WTC11 (cell line): ENCODE data around the gene FBXW9. TPM values are rescaled to one million over a fixed set of nuclear protein-coding genes. Genes with fewer than 3 reads are reported as not detected.

Experiments used
- ATAC-seq: fragments of 200-7000 bp; cut with Tn5 transposase; 2 replicates; pipeline ENCODE4 v1.10.0; 2021; ENCODE audit warnings: mild to moderate bottlenecking, moderate library complexity
- CTCF ChIA-PET: fragments of 300-600 bp; sonication (Branson Sonifier 250); formaldehyde crosslinking; loops from one replicate; lab custom pipeline; 2021; ENCODE audit warnings: antibody characterized with exemption; lab: Charles Lee
- POLR2A ChIA-PET: fragments of 350-600 bp; sonication (Branson Sonifier 250); formaldehyde crosslinking; loops from one replicate; lab custom pipeline; 2021; ENCODE audit warnings: antibody characterized with exemption; lab: Charles Lee
- DNase-seq: peaks from one replicate; pipeline ENCODE4 v3.0.0; 2021; ENCODE audit warnings: low spot score
- H3K27ac Mint-ChIP-seq: 2 replicates; pipeline ENCODE4 v1.8.0; 2021; ENCODE audit warnings: mixed read lengths
- H3K27me3 Mint-ChIP-seq: 2 replicates; pipeline ENCODE4 v1.8.0; 2021; ENCODE audit warnings: low read depth, mild to moderate bottlenecking, moderate library complexity, mixed read lengths
- H3K36me3 Mint-ChIP-seq: 2 replicates; pipeline ENCODE4 v1.8.0; 2021; ENCODE audit warnings: mixed read lengths
- H3K4me1 Mint-ChIP-seq: 2 replicates; pipeline ENCODE4 v1.8.0; 2022; ENCODE audit warnings: mixed read lengths
- H3K4me3 Mint-ChIP-seq: 2 replicates; pipeline ENCODE4 v1.8.0; 2021; ENCODE audit warnings: mild to moderate bottlenecking, moderate library complexity, mixed read lengths
- H3K9me3 Mint-ChIP-seq: 2 replicates; pipeline ENCODE4 v1.8.0; 2021; ENCODE audit warnings: mixed read lengths
- CBFB ChIP-seq: sonication (generic); formaldehyde crosslinking; IDR thresholded peaks from 2 replicates; pipeline ENCODE4 v1.8.1; 2022; ENCODE audit warnings: mild to moderate bottlenecking, low read depth, missing genetic modification reagents
- CDX4 ChIP-seq: fragments of 250-450 bp; sonication (Bioruptor Pico); IDR thresholded peaks from 2 replicates; pipeline ENCODE4 v1.9.0; 2021; ENCODE audit warnings: moderate library complexity, mild to moderate bottlenecking, inconsistent platforms, borderline replicate concordance
- E2F5 ChIP-seq: sonication (generic); formaldehyde crosslinking; IDR thresholded peaks from 2 replicates; pipeline ENCODE4 v1.8.1; 2022; ENCODE audit warnings: mild to moderate bottlenecking, moderate library complexity, missing genetic modification reagents
- ELF4 ChIP-seq: sonication (generic); formaldehyde crosslinking; IDR thresholded peaks from 2 replicates; pipeline ENCODE4 v1.8.1; 2022; ENCODE audit warnings: low read depth, mild to moderate bottlenecking, moderate library complexity, missing genetic modification reagents
- ESRRA ChIP-seq: sonication (generic); formaldehyde crosslinking; IDR thresholded peaks from 2 replicates; pipeline ENCODE4 v1.8.1; 2022; ENCODE audit warnings: mild to moderate bottlenecking, missing genetic modification reagents, borderline replicate concordance
- FOXP1 ChIP-seq: sonication (generic); formaldehyde crosslinking; IDR thresholded peaks from 2 replicates; pipeline ENCODE4 v1.8.0; 2022; ENCODE audit warnings: missing genetic modification reagents, mild to moderate bottlenecking, moderate library complexity, borderline replicate concordance
- GABPB1 ChIP-seq: sonication (generic); formaldehyde crosslinking; IDR thresholded peaks from 2 replicates; pipeline ENCODE4 v1.8.1; 2023; ENCODE audit warnings: mild to moderate bottlenecking, missing genetic modification reagents
- MXD4 ChIP-seq: fragments of 250-450 bp; sonication (Bioruptor Pico); IDR thresholded peaks from 2 replicates; pipeline ENCODE4 v1.8.0; 2021; ENCODE audit warnings: mild to moderate bottlenecking, moderate library complexity, borderline replicate concordance
- NFATC4 ChIP-seq: fragments of 250-450 bp; sonication (Bioruptor Pico); IDR thresholded peaks from 2 replicates; pipeline ENCODE4 v1.9.0; 2021; ENCODE audit warnings: mild to moderate bottlenecking
- OVOL2 ChIP-seq: fragments of 250-450 bp; sonication (Bioruptor Pico); IDR thresholded peaks from 2 replicates; pipeline ENCODE4 v1.9.0; 2021; ENCODE audit warnings: mild to moderate bottlenecking, borderline replicate concordance
- SMAD3 ChIP-seq: sonication (generic); formaldehyde crosslinking; IDR thresholded peaks from 2 replicates; pipeline ENCODE4 v1.8.0; 2022; ENCODE audit warnings: missing genetic modification reagents, mild to moderate bottlenecking, borderline replicate concordance
- SOX15 ChIP-seq: fragments of 250-450 bp; sonication (Bioruptor Pico); IDR thresholded peaks from 2 replicates; pipeline ENCODE4 v1.9.0; 2021; ENCODE audit warnings: mild to moderate bottlenecking
- SP1 ChIP-seq: sonication (generic); formaldehyde crosslinking; conservative IDR thresholded peaks from 2 replicates; pipeline ENCODE4 v1.8.1; 2022; ENCODE audit warnings: missing genetic modification reagents
- ZMAT4 ChIP-seq: fragments of 250-450 bp; sonication (Bioruptor Pico); IDR thresholded peaks from 2 replicates; pipeline ENCODE4 v1.9.0; 2021; ENCODE audit warnings: mild to moderate bottlenecking
- ZNF138 ChIP-seq: sonication (generic); formaldehyde crosslinking; conservative IDR thresholded peaks from 2 replicates; pipeline ENCODE4 v1.8.1; 2022; ENCODE audit warnings: mild to moderate bottlenecking, moderate library complexity, missing genetic modification reagents
- ZNF281 ChIP-seq: sonication (generic); formaldehyde crosslinking; IDR thresholded peaks from 2 replicates; pipeline ENCODE4 v1.8.0; 2023; ENCODE audit warnings: mild to moderate bottlenecking, missing genetic modification reagents
- ZNF317 ChIP-seq: sonication (generic); formaldehyde crosslinking; IDR thresholded peaks from 2 replicates; pipeline ENCODE4 v1.8.1; 2023; ENCODE audit warnings: low read depth, mild to moderate bottlenecking, moderate library complexity, missing genetic modification reagents, borderline replicate concordance
- ZNF396 ChIP-seq: fragments of 250-450 bp; sonication (Bioruptor Pico); IDR thresholded peaks from 2 replicates; pipeline ENCODE4 v1.8.0; 2021; ENCODE audit warnings: mild to moderate bottlenecking, moderate library complexity, borderline replicate concordance
- total RNA-seq: library from RNA; stranded (reverse); gene quantifications from 3 replicates; pipeline ENCODE4 v1.2.3, GENCODE V29; 2021
- TF ChIP-seq, protein P1 (sequence below): fragments of 250-450 bp; sonication (Bioruptor Pico); IDR thresholded peaks from 2 replicates; pipeline ENCODE4 v1.9.0; 2021; ENCODE audit warnings: mild to moderate bottlenecking, borderline replicate concordance
- TF ChIP-seq, protein P2 (sequence below): sonication (generic); formaldehyde crosslinking; IDR thresholded peaks from 2 replicates; pipeline ENCODE4 v1.8.1; 2023; ENCODE audit warnings: mild to moderate bottlenecking, missing genetic modification reagents, borderline replicate concordance

The FBXW9 gene
- total RNA-seq, 1 experiment from 2014 or later = 15.2 TPM

DNA sequence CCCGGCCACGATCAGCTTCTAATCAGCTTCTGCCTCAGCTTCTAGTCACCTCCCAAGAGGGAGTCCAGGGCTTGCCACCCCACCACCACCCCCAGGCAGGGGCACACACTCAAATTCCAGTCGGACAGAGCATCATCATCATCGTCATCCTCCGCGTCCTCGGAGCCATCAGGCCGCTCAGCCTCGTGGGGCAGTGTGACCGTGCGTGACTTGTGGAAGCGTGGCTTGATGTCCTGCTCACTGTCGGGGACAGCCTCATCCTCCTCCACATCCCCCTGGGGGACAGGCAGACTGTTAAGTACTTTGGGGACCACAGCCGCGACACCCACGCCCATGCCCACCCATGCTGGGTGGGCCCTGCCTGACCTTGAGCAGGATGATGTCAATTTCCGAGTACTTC, 14.8 kb upstream of the FBXW9 start:
- POLR2A ChIA-PET = no interaction called here
- no peaks in the 10 kb centered on the region for H3K9me3 Mint-ChIP-seq
- TF ChIP-seq CBFB (CRISPR knock-in tag) (no peak), FOXP1 (0 out of 2 replicates have a peak, but pooled peaks have one; percentile 8)

DNA sequence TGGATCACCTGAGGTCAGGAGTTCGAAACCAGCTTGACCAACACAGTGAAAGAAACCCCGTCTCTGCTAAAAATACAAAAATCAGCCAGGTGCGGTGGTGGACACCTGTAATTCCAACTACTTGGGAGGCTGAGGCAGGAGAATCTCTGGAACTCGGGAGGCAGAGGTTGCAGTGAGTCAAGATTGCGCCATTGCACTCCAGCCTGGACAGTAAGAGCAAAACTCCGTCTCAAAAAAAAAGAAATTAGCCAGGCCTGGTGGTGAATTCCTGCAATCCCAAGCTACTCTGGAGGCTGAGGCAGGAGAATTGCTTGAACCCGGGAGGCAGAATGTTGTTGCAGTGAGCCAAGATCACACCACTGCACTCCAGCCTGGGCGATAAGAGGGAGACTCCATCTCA, 12.2 kb upstream of the FBXW9 start:
- H3K36me3 Mint-ChIP-seq = peaks cover 68% of the 10 kb centered on the region
- TF ChIP-seq ELF4 (CRISPR knock-in tag) (no peak), ZNF396 (CRISPR knock-in tag) (no peak), OVOL2 (CRISPR knock-in tag) (no peak), NFATC4 (CRISPR knock-in tag) (no peak)
- TF ChIP-seq, protein P1, sequence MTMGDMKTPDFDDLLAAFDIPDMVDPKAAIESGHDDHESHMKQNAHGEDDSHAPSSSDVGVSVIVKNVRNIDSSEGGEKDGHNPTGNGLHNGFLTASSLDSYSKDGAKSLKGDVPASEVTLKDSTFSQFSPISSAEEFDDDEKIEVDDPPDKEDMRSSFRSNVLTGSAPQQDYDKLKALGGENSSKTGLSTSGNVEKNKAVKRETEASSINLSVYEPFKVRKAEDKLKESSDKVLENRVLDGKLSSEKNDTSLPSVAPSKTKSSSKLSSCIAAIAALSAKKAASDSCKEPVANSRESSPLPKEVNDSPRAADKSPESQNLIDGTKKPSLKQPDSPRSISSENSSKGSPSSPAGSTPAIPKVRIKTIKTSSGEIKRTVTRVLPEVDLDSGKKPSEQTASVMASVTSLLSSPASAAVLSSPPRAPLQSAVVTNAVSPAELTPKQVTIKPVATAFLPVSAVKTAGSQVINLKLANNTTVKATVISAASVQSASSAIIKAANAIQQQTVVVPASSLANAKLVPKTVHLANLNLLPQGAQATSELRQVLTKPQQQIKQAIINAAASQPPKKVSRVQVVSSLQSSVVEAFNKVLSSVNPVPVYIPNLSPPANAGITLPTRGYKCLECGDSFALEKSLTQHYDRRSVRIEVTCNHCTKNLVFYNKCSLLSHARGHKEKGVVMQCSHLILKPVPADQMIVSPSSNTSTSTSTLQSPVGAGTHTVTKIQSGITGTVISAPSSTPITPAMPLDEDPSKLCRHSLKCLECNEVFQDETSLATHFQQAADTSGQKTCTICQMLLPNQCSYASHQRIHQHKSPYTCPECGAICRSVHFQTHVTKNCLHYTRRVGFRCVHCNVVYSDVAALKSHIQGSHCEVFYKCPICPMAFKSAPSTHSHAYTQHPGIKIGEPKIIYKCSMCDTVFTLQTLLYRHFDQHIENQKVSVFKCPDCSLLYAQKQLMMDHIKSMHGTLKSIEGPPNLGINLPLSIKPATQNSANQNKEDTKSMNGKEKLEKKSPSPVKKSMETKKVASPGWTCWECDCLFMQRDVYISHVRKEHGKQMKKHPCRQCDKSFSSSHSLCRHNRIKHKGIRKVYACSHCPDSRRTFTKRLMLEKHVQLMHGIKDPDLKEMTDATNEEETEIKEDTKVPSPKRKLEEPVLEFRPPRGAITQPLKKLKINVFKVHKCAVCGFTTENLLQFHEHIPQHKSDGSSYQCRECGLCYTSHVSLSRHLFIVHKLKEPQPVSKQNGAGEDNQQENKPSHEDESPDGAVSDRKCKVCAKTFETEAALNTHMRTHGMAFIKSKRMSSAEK (CRISPR knock-in tag) = no peak
- TF ChIP-seq, all 79 proteins: peak for 0
- H3K27ac Mint-ChIP-seq = no peak overlapping the region
- DNase-seq (no peak), ATAC-seq (no peak)
- no peaks in the 10 kb centered on the region for H3K4me1 Mint-ChIP-seq
- H3K9me3 Mint-ChIP-seq = no peaks in the 10 kb centered on the region
- no peak overlapping the region for H3K4me3 Mint-ChIP-seq
- ChIA-PET POLR2A (no interaction called here), CTCF (interaction anchor here (0.6 kb wide), 1 partner anchor 30 kb away, joined by 4 read pairs; no protein-coding TSS in a partner anchor)
- no peaks in the 10 kb centered on the region for H3K27me3 Mint-ChIP-seq

More for the DNA sequence above, 14.8 kb upstream of the FBXW9 start:
- Mint-ChIP-seq H3K36me3 (peaks cover 63% of the 10 kb centered on the region), H3K4me3 (no peak overlapping the region), H3K27ac (no peak overlapping the region), H3K4me1 (no peaks in the 10 kb centered on the region), H3K27me3 (no peaks in the 10 kb centered on the region)
- no peak for ATAC-seq
- DNase-seq = no peak
- CTCF ChIA-PET = interaction anchor here (1.1 kb wide), 1 partner anchor 49 kb away, joined by 3 read pairs; no protein-coding TSS in a partner anchor

DNA sequence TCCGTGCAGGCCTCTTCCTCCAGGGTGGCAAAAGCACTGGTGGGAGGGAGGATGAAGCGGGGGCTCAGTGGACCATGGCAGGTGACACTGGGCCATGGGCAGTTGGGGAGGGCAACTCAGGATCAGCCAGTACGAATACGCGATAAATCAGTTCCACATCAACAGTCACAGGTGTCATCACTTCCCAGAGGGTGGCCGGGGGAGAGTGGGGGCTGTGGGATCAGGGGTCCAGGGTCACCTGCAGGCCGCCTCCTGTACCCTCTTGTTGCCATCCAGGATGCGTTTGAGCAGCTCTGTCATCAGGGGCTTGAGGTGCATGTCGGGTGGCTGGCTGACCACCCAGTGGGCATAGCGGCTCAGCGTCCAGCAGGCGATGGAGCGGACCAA, 9.9 kb upstream of the FBXW9 start:
- H3K4me1 Mint-ChIP-seq = peaks cover 4% of the 10 kb centered on the region
- no peak overlapping the region for H3K4me3 Mint-ChIP-seq
- no peak overlapping the region for H3K27ac Mint-ChIP-seq
- H3K36me3 Mint-ChIP-seq = peaks cover 74% of the 10 kb centered on the region
- ChIA-PET CTCF (no interaction called here), POLR2A (no interaction called here)
- DNase-seq = no peak
- H3K9me3 Mint-ChIP-seq = no peaks in the 10 kb centered on the region
- ATAC-seq = no peak
- no peaks in the 10 kb centered on the region; the same call in 1 of the 2 replicates for H3K27me3 Mint-ChIP-seq
- no peak for TF ChIP-seq ZNF138
- TF ChIP-seq ZMAT4 (CRISPR knock-in tag) = no peak
- no peak for TF ChIP-seq SOX15 (CRISPR knock-in tag)
- TF ChIP-seq ZNF317 (CRISPR knock-in tag) = no peak
- no peak for TF ChIP-seq SMAD3 (CRISPR knock-in tag)
- no peak for TF ChIP-seq ESRRA (CRISPR knock-in tag)
- no peak for TF ChIP-seq SP1
- TF ChIP-seq E2F5 (CRISPR knock-in tag) = no peak
- TF ChIP-seq MXD4 (CRISPR knock-in tag) = no peak
- no peak for TF ChIP-seq CDX4 (CRISPR knock-in tag)
- TF ChIP-seq ZNF281 (CRISPR knock-in tag) = no peak
- TF ChIP-seq GABPB1 (CRISPR knock-in tag) = no peak
- TF ChIP-seq, protein P2, sequence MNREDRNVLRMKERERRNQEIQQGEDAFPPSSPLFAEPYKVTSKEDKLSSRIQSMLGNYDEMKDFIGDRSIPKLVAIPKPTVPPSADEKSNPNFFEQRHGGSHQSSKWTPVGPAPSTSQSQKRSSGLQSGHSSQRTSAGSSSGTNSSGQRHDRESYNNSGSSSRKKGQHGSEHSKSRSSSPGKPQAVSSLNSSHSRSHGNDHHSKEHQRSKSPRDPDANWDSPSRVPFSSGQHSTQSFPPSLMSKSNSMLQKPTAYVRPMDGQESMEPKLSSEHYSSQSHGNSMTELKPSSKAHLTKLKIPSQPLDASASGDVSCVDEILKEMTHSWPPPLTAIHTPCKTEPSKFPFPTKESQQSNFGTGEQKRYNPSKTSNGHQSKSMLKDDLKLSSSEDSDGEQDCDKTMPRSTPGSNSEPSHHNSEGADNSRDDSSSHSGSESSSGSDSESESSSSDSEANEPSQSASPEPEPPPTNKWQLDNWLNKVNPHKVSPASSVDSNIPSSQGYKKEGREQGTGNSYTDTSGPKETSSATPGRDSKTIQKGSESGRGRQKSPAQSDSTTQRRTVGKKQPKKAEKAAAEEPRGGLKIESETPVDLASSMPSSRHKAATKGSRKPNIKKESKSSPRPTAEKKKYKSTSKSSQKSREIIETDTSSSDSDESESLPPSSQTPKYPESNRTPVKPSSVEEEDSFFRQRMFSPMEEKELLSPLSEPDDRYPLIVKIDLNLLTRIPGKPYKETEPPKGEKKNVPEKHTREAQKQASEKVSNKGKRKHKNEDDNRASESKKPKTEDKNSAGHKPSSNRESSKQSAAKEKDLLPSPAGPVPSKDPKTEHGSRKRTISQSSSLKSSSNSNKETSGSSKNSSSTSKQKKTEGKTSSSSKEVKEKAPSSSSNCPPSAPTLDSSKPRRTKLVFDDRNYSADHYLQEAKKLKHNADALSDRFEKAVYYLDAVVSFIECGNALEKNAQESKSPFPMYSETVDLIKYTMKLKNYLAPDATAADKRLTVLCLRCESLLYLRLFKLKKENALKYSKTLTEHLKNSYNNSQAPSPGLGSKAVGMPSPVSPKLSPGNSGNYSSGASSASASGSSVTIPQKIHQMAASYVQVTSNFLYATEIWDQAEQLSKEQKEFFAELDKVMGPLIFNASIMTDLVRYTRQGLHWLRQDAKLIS = no peak
